ENCODE measurements around the gene HINT1.

GRCh38 chr5:131170540-131171275 is 5.7 kb upstream of the HINT1 start, which contains the start of gene LYRM7:
- TF ChIP-seq CTCF (IDR thresholded peaks at IDR 0.05; ENCODE audit: low read length) (no peak), EZH2 (optimal IDR thresholded peaks at IDR 0.05; ENCODE audit: low read depth, low read length) (no peak), EZH2phosphoT487 (IDR thresholded peaks at IDR 0.05; ENCODE audit: low read length) (no peak)
